K562 (cell line): Measurements from ENCODE around the gene RPLP2. TPM values are rescaled to one million over a fixed set of nuclear protein-coding genes. Genes with fewer than 3 reads are reported as not detected.
A peak's percentile ranks its signal among the peaks of the same experiment; 100 is the strongest.

ENCODE experiments used
- ARID4B ChIP-seq: sonication (generic); formaldehyde crosslinking; IDR thresholded peaks from 2 replicates; pipeline ENCODE4 v1.8.0; 2022; ENCODE audit warnings: mild to moderate bottlenecking, missing genetic modification reagents
- CXXC5 ChIP-seq: fragments of 250-450 bp; sonication (Bioruptor Pico); IDR thresholded peaks from 2 replicates; pipeline ENCODE4 v1.8.0; 2022; ENCODE audit warnings: inconsistent platforms, mild to moderate bottlenecking, moderate library complexity
- FIP1L1 ChIP-seq: fragments of 200-400 bp; formaldehyde crosslinking; IDR thresholded peaks from 2 replicates; pipeline ENCODE4 v1.6.1; 2018; ENCODE audit warnings: mild to moderate bottlenecking, low read depth, low read length; ENCODE audit not compliant: poor library complexity, severe bottlenecking
- GTF2A2 ChIP-seq: IDR thresholded peaks from 2 replicates; pipeline ENCODE4 v1.6.1; 2016; ENCODE audit warnings: mild to moderate bottlenecking, missing genetic modification characterization, missing compliant biosample characterization
- GTF2B ChIP-seq: IDR thresholded peaks from 2 replicates; pipeline ENCODE4 v1.6.1; 2011; ENCODE audit not compliant: insufficient read length; ENCODE audit errors: extremely low read depth
- ID3 ChIP-seq, 2 experiments: fragments of 250-450 bp in 1 of 2; fragments of 450-650 bp in 1 of 2; sonication (Bioruptor Pico) in 1 of 2; IDR thresholded peaks; 2 replicates each; pipeline versions ENCODE4 v1.6.1 to v1.8.0; 2016 to 2021; ENCODE audit warnings: mild to moderate bottlenecking in 2 of 2, moderate library complexity in 2 of 2, missing compliant biosample characterization in 1 of 2, missing genetic modification characterization in 1 of 2
- ILF3 ChIP-seq: fragments of 450-650 bp; IDR thresholded peaks from 2 replicates; pipeline ENCODE4 v1.6.1; 2018; ENCODE audit warnings: antibody characterized with exemption, mild to moderate bottlenecking, moderate library complexity, borderline replicate concordance
- KHSRP ChIP-seq: fragments of 450-650 bp; IDR thresholded peaks from 2 replicates; pipeline ENCODE4 v1.6.1; 2017
- MED1 ChIP-seq: sonication (generic); formaldehyde crosslinking; IDR thresholded peaks from 2 replicates; pipeline ENCODE4 v1.8.1; 2023; ENCODE audit warnings: missing genetic modification reagents, borderline replicate concordance
- MTF1 ChIP-seq: fragments of 250-450 bp; sonication (Bioruptor Pico); IDR thresholded peaks from 2 replicates; pipeline ENCODE4 v1.9.0; 2021; ENCODE audit warnings: moderate library complexity, mild to moderate bottlenecking, inconsistent platforms, borderline replicate concordance
- NFYB ChIP-seq: IDR thresholded peaks from 2 replicates; pipeline ENCODE4 v1.6.1; 2011; ENCODE audit warnings: mild to moderate bottlenecking, moderate library complexity; ENCODE audit not compliant: insufficient read length; ENCODE audit errors: extremely low read depth
- NR4A1 ChIP-seq, 2 experiments: fragments of 250-450 bp in 1 of 2; fragments of 450-650 bp in 1 of 2; sonication (Bioruptor Pico) in 1 of 2; IDR thresholded peaks; 2 replicates each; pipeline versions ENCODE4 v1.4.0 to v1.6.1; 2016 to 2020; ENCODE audit warnings: mild to moderate bottlenecking in 2 of 2, missing compliant biosample characterization in 1 of 2, missing genetic modification characterization in 1 of 2, moderate library complexity in 1 of 2
- SAFB ChIP-seq: fragments of 200-400 bp; formaldehyde crosslinking; IDR thresholded peaks from 2 replicates; pipeline ENCODE4 v1.6.1; 2017; ENCODE audit warnings: low read depth, low read length, borderline replicate concordance
- SIRT6 ChIP-seq: IDR thresholded peaks from one replicate; pipeline ENCODE4 v1.6.1; 2012; ENCODE audit warnings: low read depth, mild to moderate bottlenecking, control low read depth, inconsistent platforms, low read length, moderate library complexity
- SNIP1 ChIP-seq: fragments of 450-650 bp; IDR thresholded peaks from 2 replicates; pipeline ENCODE4 v1.7.1; 2017; ENCODE audit warnings: low read depth, mild to moderate bottlenecking
- TEAD1 ChIP-seq, 2 experiments: fragments of 450-650 bp in 1 of 2; sonication (generic) in 1 of 2; formaldehyde crosslinking; IDR thresholded peaks; 2 replicates each; pipeline versions ENCODE4 v1.4.0 to v1.8.0; 2020 to 2022; ENCODE audit warnings: mild to moderate bottlenecking in 2 of 2, missing genetic modification reagents in 1 of 2
- ZNF174 ChIP-seq: fragments of 250-450 bp; sonication (Bioruptor Pico); IDR thresholded peaks from 2 replicates; pipeline ENCODE4 v1.4.0; 2020; ENCODE audit warnings: mild to moderate bottlenecking
- ZNF280B ChIP-seq: fragments of 250-450 bp; sonication (Bioruptor Pico); IDR thresholded peaks from 2 replicates; pipeline ENCODE4 v1.5.1; 2021; ENCODE audit warnings: mild to moderate bottlenecking
- ZNF444 ChIP-seq: fragments of 250-450 bp; sonication (Bioruptor Pico); IDR thresholded peaks from 2 replicates; pipeline ENCODE4 v1.4.0; 2020; ENCODE audit warnings: mild to moderate bottlenecking, moderate library complexity
- ZNF586 ChIP-seq: fragments of 450-650 bp; formaldehyde crosslinking; conservative IDR thresholded peaks from 2 replicates; pipeline ENCODE4 v1.4.0; 2020; ENCODE audit warnings: mild to moderate bottlenecking, moderate library complexity
- polyA plus RNA-seq, 8 experiments: library from polyadenylated mRNA; depleted of rRNA in 4 of 8; stranded (reverse) in 5 of 8; unstranded in 3 of 8; fragments of >200 nt; fragmentation: Nextera tagmentation in 2 of 8; fragmentation: Illumina TruSeq in 1 of 8; extraction: Ambion mirVana in 2 of 8; extraction: Trizol in 1 of 8; gene quantifications; 2 replicates each; pipeline versions ENCODE4 v1.2.1 to v1.2.3, GENCODE V29; 2011 to 2014; ENCODE audit warnings: inconsistent platforms in 1 of 8, missing spikeins in 1 of 8
- total RNA-seq, 7 experiments: library from RNA; depleted of rRNA in 6 of 7; stranded (reverse); fragments of >200 nt in 6 of 7; fragmentation: Illumina TruSeq in 2 of 7; extraction: Trizol in 2 of 7; gene quantifications; 2 replicates each; pipeline versions ENCODE4 v1.2.1 to v1.2.3, GENCODE V29; 2011 to 2021; ENCODE audit warnings: low replicate concordance in 1 of 7

Gene RPLP2
- total and polyA plus RNA-seq, 9 of the 15 experiments (the other 6 are each of a cell fraction or from before 2014, with no cell fraction given) = 528 to 3,807 (median 1,633) TPM

- peak; percentile 90 for TF ChIP-seq GTF2A2 (tag)
- TF ChIP-seq TEAD1 (CRISPR knock-in tag; IDR thresholded peaks at IDR 0.05) = no peak; a peak in 1 of 4 replicates
- peak; percentile 88 for TF ChIP-seq FIP1L1
- TF ChIP-seq KHSRP = no peak
- TF ChIP-seq ID3 (CRISPR knock-in tag; IDR thresholded peaks at IDR 0.05) = no peak
- TF ChIP-seq ID3 (tag; IDR thresholded peaks at IDR 0.05) = no peak
- TF ChIP-seq ZNF174 (CRISPR knock-in tag) = no peak
- peak; percentile 51; the same call in 1 of the 2 replicates for TF ChIP-seq ILF3
- peak; percentile 89 for TF ChIP-seq CXXC5
- TF ChIP-seq ZNF280B (CRISPR knock-in tag) = no peak
- TF ChIP-seq ZNF444 (CRISPR knock-in tag) = no peak
- no peak for TF ChIP-seq MTF1 (CRISPR knock-in tag)
- 0 out of 2 replicates have a peak, but pooled peaks have one; percentile 21 for TF ChIP-seq NR4A1 (CRISPR knock-in tag; IDR thresholded peaks at IDR 0.05)
- no peak for TF ChIP-seq NR4A1 (tag; IDR thresholded peaks at IDR 0.05)
- no peak for TF ChIP-seq MED1 (CRISPR knock-in tag)
- TF ChIP-seq GTF2B = peak; percentile 49
- peak; percentile 53 for TF ChIP-seq NFYB
- TF ChIP-seq SNIP1 = no peak
- no peak for TF ChIP-seq ZNF586 (CRISPR knock-in tag)
- peak; percentile 88 for TF ChIP-seq SAFB
- peak; percentile 54; the same call in 1 of the 2 replicates for TF ChIP-seq ARID4B
- no peak for TF ChIP-seq SIRT6
Observed at GRCh38 chr11:819129-819931, 9.6 kb downstream of the RPLP2 start (continued).
